Naive B cell (primary cell): ENCODE results near the gene HRH1. TPM values are rescaled to one million over a fixed set of nuclear protein-coding genes. Genes with fewer than 3 reads are reported as not detected.

ENCODE experiments used
- ATAC-seq, 2 donors: fragments of 150-1000 bp; cut with Tn5 transposase; 2 replicates each; pipeline ENCODE4 v1.10.0; 2021; ENCODE audit warnings: low read depth in 2 of 2, mild to moderate bottlenecking in 2 of 2, moderate library complexity in 2 of 2
- DNase-seq: peaks from one replicate; pipeline ENCODE4 v3.0.0; 2022
- H3K27ac Mint-ChIP-seq, 6 donors: one replicate each; pipeline ENCODE4 v1.8.0; 2020 to 2022; ENCODE audit warnings: mild to moderate bottlenecking in 6 of 6, mixed read lengths in 6 of 6, moderate library complexity in 5 of 6, inconsistent platforms in 2 of 6
- H3K27me3 Mint-ChIP-seq, 3 donors: one replicate each; pipeline ENCODE4 v1.8.0; 2021 to 2022; ENCODE audit warnings: mixed read lengths in 3 of 3, mild to moderate bottlenecking in 1 of 3
- H3K36me3 Mint-ChIP-seq, 2 donors: one replicate each; pipeline ENCODE4 v1.8.0; 2020 to 2022; ENCODE audit warnings: mixed read lengths in 2 of 2, inconsistent platforms in 1 of 2, mild to moderate bottlenecking in 1 of 2
- H3K4me1 Mint-ChIP-seq, 3 donors: one replicate each; pipeline ENCODE4 v1.8.0; 2020 to 2022; ENCODE audit warnings: mixed read lengths in 3 of 3, inconsistent platforms in 1 of 3, mild to moderate bottlenecking in 1 of 3, moderate library complexity in 1 of 3
- H3K4me3 Mint-ChIP-seq, 8 donors: one replicate each; pipeline ENCODE4 v1.8.0; 2020 to 2022; ENCODE audit warnings: mild to moderate bottlenecking in 8 of 8, mixed read lengths in 8 of 8, moderate library complexity in 8 of 8, inconsistent platforms in 2 of 8
- H3K9me3 Mint-ChIP-seq, 7 donors: one replicate each; pipeline ENCODE4 v1.8.0; 2020 to 2022; ENCODE audit warnings: mixed read lengths in 7 of 7, mild to moderate bottlenecking in 5 of 7, inconsistent platforms in 2 of 7, moderate library complexity in 1 of 7
- polyA plus RNA-seq, 6 donors: library from polyadenylated mRNA; unstranded; fragments of 300-500 nt; fragmentation: Illumina TruSeq; gene quantifications; one replicate each; pipeline ENCODE4 v1.2.3, GENCODE V29; 2021; ENCODE audit warnings: low read depth in 6 of 6

The HRH1 gene
- polyA plus RNA-seq, 6 donors from 2014 or later = not detected

DNA sequence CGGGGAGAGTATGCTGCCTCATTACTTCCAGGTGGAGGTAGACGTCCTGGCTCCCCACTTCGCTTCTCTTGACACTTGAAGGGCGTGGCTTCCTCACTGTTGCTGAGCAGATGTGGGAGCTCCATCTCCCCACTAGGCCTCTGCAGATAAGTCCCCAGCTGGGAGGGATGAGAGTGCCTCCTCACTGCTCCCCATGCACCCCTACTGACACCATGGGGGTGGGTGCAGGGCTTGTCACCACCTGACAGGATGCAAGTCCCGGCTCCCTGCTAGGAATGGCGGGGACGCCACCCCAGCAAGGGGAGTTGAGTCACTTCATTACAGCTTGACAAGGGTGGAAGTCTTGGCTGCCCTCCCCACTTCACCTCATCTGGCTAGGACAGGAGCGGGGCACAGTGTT is 81.1 kb downstream of the HRH1 start:
- DNase-seq = no peak
- Mint-ChIP-seq H3K27me3 (peaks cover 17 to 29% (median 20%) of the 10 kb centered on the region in 3 donors), H3K36me3 (no peaks in the 10 kb centered on the region), H3K4me1 (peaks cover 0 to 4% (median 0%) of the 10 kb centered on the region in 3 donors), H3K27ac (peak overlapping the region in 2 of 6 donors; percentile 36 to 73), H3K9me3 (peaks cover 0 to 12% (median 1%) of the 10 kb centered on the region in 7 donors), H3K4me3 (no peak overlapping the region)
- no peak for ATAC-seq

- Mint-ChIP-seq H3K36me3 (no peaks in the 10 kb centered on the region), H3K9me3 (peaks cover 0 to 12% (median 1%) of the 10 kb centered on the region in 7 donors), H3K27ac (no peak overlapping the region), H3K4me3 (no peak overlapping the region), H3K4me1 (no peaks in the 10 kb centered on the region), H3K27me3 (peaks cover 15 to 29% (median 23%) of the 10 kb centered on the region in 3 donors)
- ATAC-seq = peak; percentile 69 to 85
- peak; percentile 67 for DNase-seq
These were observed 82.5 kb downstream of the HRH1 start for GRCh38 chr3:11236588-11237461.

- no peak for DNase-seq
- H3K9me3 Mint-ChIP-seq = peaks cover 0 to 12% (median 1%) of the 10 kb centered on the region in 7 donors
- no peak overlapping the region for H3K27ac Mint-ChIP-seq
- H3K4me3 Mint-ChIP-seq = no peak overlapping the region
- ATAC-seq = no peak
- peaks cover 15 to 26% (median 23%) of the 10 kb centered on the region in 3 donors for H3K27me3 Mint-ChIP-seq
- H3K4me1 Mint-ChIP-seq = no peaks in the 10 kb centered on the region
- no peaks in the 10 kb centered on the region for H3K36me3 Mint-ChIP-seq
These were observed 83.8 kb downstream of the HRH1 start for GRCh38 chr3:11238060-11238459.

DNA sequence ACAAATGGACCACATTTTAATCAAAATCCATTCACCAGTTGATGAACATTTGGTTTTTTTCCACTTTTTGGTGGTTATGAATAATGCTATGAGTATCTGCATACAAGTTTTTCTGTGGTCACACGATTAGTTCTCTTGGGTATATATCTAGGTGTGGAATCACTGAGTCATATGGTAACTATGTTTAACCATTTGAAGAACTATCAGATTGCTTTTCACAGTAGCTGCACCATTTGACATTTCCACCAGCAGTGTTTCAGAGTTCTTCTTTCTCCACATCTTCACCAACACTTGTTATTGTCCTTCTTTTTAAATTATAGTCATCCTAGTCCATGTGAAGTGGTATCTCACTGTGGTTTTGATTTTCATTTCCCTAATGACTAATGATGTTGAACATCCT is 84.6 kb downstream of the HRH1 start:
- ATAC-seq (no peak), DNase-seq (no peak)
- H3K36me3 Mint-ChIP-seq = no peaks in the 10 kb centered on the region
- no peaks in the 10 kb centered on the region for H3K4me1 Mint-ChIP-seq
- no peak overlapping the region for H3K4me3 Mint-ChIP-seq
- H3K27me3 Mint-ChIP-seq = peaks cover 15 to 27% (median 22%) of the 10 kb centered on the region in 3 donors
- peaks cover 0 to 12% (median 1%) of the 10 kb centered on the region in 7 donors for H3K9me3 Mint-ChIP-seq
- no peak overlapping the region for H3K27ac Mint-ChIP-seq

DNA sequence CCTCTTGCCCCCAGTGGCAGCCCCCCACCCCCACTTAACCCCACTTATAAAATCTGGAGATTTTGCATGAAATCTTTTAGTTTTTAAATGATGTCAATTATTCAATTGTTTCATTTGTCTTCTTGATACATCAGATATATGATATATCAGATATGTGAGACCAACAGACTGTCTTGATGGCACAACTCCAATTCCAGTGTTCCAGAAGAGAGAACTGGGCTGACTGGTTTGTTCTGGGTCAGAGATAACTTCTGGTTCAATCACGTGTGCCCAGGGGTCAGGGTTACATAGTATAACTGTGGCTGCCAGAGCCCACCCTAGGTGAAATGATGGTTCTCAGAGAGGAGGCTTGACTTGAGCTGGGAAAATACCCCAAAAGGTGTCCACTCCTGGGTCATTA is 85.5 kb downstream of the HRH1 start:
- H3K4me3 Mint-ChIP-seq = no peak overlapping the region
- no peak overlapping the region for H3K27ac Mint-ChIP-seq
- H3K27me3 Mint-ChIP-seq = peaks cover 15 to 23% (median 15%) of the 10 kb centered on the region in 3 donors
- H3K4me1 Mint-ChIP-seq = no peaks in the 10 kb centered on the region
- ATAC-seq (no peak), DNase-seq (no peak)
- no peaks in the 10 kb centered on the region for H3K36me3 Mint-ChIP-seq
- H3K9me3 Mint-ChIP-seq = peaks cover 0 to 12% (median 1%) of the 10 kb centered on the region in 7 donors

GRCh38 chr3:11240496-11240895 is 86.2 kb downstream of the HRH1 start:
- ATAC-seq (no peak), DNase-seq (no peak)
- H3K36me3 Mint-ChIP-seq = no peaks in the 10 kb centered on the region
- peak overlapping the region in 1 of 6 donors; percentile 14 for H3K27ac Mint-ChIP-seq
- H3K4me1 Mint-ChIP-seq = no peaks in the 10 kb centered on the region
- peaks cover 12 to 16% (median 15%) of the 10 kb centered on the region in 3 donors for H3K27me3 Mint-ChIP-seq
- H3K4me3 Mint-ChIP-seq = no peak overlapping the region
- peaks cover 0 to 12% (median 1%) of the 10 kb centered on the region in 7 donors for H3K9me3 Mint-ChIP-seq

DNA sequence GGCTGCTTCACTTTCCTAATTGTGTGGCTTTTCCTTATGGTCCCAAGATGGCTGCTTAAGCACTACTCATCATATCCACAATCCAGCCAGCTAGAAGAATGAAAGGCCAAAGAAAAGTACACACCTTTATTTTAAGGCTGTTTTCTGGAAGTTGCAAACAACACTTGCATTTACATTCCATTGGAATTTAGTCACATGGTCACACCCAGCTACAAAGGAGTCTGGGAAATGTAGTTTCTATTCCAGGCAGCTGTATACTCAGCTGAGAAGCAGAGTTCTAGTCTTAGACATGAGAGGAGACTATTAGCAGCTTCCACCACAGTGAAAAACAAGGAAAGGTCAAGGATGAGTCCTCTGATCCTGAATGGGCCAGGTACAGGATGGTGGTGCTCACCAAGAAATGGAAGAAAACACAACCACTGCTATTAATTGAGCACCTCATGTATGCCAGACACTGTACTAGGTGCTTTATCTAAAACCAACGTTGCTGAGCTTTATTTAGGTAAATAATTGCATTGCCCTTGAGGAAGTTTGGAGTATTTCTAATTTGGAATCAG is 89.9 kb downstream of the HRH1 start:
- peaks cover 4 to 11% (median 10%) of the 10 kb centered on the region in 3 donors for H3K27me3 Mint-ChIP-seq
- H3K9me3 Mint-ChIP-seq = peaks cover 0 to 3% (median 0%) of the 10 kb centered on the region in 7 donors
- DNase-seq (no peak), ATAC-seq (no peak)
- H3K27ac Mint-ChIP-seq = no peak overlapping the region
- H3K4me3 Mint-ChIP-seq = no peak overlapping the region
- H3K4me1 Mint-ChIP-seq = no peaks in the 10 kb centered on the region
- no peaks in the 10 kb centered on the region for H3K36me3 Mint-ChIP-seq

DNA sequence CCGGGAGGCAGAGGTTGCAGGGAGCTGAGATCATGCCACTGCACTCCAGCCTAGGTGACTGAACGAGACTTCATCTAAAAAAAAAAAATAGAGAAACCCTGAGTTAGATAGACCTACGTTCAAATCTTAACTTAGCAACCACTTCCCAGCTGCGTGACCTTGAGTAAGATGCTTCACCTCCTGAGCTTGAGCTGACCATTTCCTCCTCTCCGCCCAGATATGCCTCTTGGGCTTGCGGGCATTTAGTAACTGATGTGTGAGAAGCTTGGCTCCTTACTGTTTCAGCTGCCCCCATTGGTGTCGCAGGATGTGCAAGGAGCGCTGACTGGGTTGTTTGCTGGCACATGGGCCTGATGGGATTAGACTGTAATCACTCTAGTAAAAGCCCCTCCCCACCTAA is 91.0 kb downstream of the HRH1 start:
- no peak overlapping the region for H3K27ac Mint-ChIP-seq
- no peaks in the 10 kb centered on the region for H3K36me3 Mint-ChIP-seq
- no peak overlapping the region for H3K4me3 Mint-ChIP-seq
- ATAC-seq (no peak), DNase-seq (no peak)
- H3K27me3 Mint-ChIP-seq = peaks cover 4 to 12% (median 8%) of the 10 kb centered on the region in 3 donors
- H3K4me1 Mint-ChIP-seq = no peaks in the 10 kb centered on the region
- H3K9me3 Mint-ChIP-seq = no peaks in the 10 kb centered on the region

- H3K4me1 Mint-ChIP-seq = no peaks in the 10 kb centered on the region
- no peaks in the 10 kb centered on the region for H3K36me3 Mint-ChIP-seq
- H3K27me3 Mint-ChIP-seq = peaks cover 0 to 18% (median 4%) of the 10 kb centered on the region in 3 donors
- H3K4me3 Mint-ChIP-seq = no peak overlapping the region
- no peaks in the 10 kb centered on the region for H3K9me3 Mint-ChIP-seq
- no peak overlapping the region for H3K27ac Mint-ChIP-seq
- DNase-seq (no peak), ATAC-seq (no peak)
These were observed 91.8 kb downstream of the HRH1 start for GRCh38 chr3:11245827-11246662.

DNA sequence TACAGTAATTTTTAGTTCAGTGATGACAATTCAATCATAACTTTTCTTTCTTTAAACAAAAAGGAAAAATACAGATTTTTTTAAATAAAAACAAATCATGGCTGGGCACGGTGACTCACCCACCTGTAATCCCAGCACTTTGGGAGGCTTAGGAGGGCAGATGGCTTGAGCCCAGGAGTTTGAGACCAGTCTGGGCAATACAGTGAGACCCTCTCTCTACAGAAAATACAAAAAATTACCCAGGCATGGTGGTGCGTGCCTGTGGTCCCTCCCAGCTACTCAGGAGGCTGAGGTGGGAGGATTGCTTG is 92.3 kb downstream of the HRH1 start:
- no peak for ATAC-seq
- H3K9me3 Mint-ChIP-seq = no peaks in the 10 kb centered on the region
- H3K36me3 Mint-ChIP-seq = no peaks in the 10 kb centered on the region
- no peaks in the 10 kb centered on the region for H3K4me1 Mint-ChIP-seq
- no peak overlapping the region for H3K27ac Mint-ChIP-seq
- peaks cover 0 to 19% (median 4%) of the 10 kb centered on the region in 3 donors for H3K27me3 Mint-ChIP-seq
- H3K4me3 Mint-ChIP-seq = no peak overlapping the region
- no peak for DNase-seq

DNA sequence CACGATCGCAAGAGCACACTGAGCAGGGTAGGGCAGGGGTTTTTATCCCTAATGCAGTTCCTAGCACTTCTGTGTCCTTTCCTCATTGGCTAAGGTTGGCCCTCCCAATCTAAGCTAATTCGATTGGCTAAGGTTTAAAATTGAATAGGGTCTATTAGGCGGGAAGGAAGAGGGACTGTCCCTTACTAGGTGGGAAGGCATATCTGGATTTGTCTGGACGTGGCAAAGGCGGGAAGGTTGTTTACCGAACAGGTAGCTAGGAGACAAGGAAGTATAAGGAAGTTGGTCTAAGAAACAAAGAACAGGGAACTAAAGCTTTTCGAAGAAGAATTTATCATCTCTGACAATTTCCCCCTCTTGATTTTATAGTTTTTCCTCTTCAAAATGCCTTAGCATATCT is 93.1 kb downstream of the HRH1 start:
- Mint-ChIP-seq H3K27ac (peak overlapping the region in 2 of 6 donors; percentile 28 to 39), H3K4me3 (no peak overlapping the region), H3K27me3 (peaks cover 0 to 27% (median 4%) of the 10 kb centered on the region in 3 donors), H3K4me1 (no peaks in the 10 kb centered on the region), H3K36me3 (no peaks in the 10 kb centered on the region), H3K9me3 (no peaks in the 10 kb centered on the region)
- DNase-seq (no peak), ATAC-seq (no peak)

DNA sequence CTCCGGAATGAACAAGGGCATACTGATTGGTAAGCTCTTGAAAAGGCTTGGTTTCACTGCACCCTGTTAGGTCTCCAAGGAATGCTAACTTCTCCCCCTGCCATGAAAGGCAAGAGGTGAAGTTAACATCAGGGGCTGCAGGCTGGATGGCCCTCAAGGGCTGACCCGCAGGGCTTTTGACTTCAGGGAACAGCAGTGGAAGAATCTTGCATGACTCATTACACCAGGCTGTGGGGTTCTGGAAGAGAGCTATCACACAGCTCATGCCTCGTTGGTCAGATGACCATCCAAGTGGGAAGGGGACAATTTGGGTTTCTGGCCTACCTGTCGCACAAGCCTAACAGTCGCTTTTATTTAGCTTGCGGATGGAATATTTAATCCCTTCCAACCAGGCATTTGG is 94.3 kb downstream of the HRH1 start:
- no peak overlapping the region for H3K4me3 Mint-ChIP-seq
- peaks cover 0 to 6% of the 10 kb centered on the region in 2 donors for H3K36me3 Mint-ChIP-seq
- H3K9me3 Mint-ChIP-seq = no peaks in the 10 kb centered on the region
- H3K27me3 Mint-ChIP-seq = peaks cover 5 to 34% (median 6%) of the 10 kb centered on the region in 3 donors
- no peak for ATAC-seq
- no peak for DNase-seq
- H3K27ac Mint-ChIP-seq = no peak overlapping the region
- H3K4me1 Mint-ChIP-seq = no peaks in the 10 kb centered on the region
